Fibroblast of lung (primary cell): ENCODE results near the gene SEC24D.

ENCODE experiments used
- EZH2 ChIP-seq: IDR thresholded peaks from 2 replicates; pipeline ENCODE4 v1.5.1; 2012; ENCODE audit warnings: low read length, control low read depth, mild to moderate bottlenecking; ENCODE audit errors: missing control alignments
- TF ChIP-seq, protein P1 (sequence below), 2 donors: IDR thresholded peaks in 1 of 2; conservative IDR thresholded peaks in 1 of 2; 1 replicate in 1 of 2; 2 replicates in 1 of 2; pipeline ENCODE4 v1.5.1; 2011 to 2012; ENCODE audit warnings: low read length in 2 of 2, control low read depth in 1 of 2, inconsistent platforms in 1 of 2, low read depth in 1 of 2, mild to moderate bottlenecking in 1 of 2

DNA sequence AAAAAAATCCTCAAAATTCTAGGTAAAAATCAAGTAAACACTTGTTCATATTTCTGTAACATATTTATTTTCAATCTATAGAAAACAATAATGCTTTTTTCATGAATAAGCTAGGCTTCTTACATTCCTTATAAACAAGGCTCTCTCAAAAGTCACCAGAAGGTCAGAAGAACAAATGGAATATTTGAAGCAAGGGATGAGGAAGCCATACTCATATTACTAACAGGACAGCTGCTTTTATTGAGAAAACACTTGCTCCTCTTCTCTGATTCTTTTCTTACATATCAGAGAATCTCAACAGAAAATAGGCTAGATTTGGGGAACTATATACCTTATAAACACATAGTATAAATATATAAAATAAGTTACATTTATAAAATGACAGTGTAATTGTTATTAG lies 82.8 kb downstream of the SEC24D start:
- TF ChIP-seq, protein P1, sequence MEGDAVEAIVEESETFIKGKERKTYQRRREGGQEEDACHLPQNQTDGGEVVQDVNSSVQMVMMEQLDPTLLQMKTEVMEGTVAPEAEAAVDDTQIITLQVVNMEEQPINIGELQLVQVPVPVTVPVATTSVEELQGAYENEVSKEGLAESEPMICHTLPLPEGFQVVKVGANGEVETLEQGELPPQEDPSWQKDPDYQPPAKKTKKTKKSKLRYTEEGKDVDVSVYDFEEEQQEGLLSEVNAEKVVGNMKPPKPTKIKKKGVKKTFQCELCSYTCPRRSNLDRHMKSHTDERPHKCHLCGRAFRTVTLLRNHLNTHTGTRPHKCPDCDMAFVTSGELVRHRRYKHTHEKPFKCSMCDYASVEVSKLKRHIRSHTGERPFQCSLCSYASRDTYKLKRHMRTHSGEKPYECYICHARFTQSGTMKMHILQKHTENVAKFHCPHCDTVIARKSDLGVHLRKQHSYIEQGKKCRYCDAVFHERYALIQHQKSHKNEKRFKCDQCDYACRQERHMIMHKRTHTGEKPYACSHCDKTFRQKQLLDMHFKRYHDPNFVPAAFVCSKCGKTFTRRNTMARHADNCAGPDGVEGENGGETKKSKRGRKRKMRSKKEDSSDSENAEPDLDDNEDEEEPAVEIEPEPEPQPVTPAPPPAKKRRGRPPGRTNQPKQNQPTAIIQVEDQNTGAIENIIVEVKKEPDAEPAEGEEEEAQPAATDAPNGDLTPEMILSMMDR (conservative IDR thresholded peaks at IDR 0.05 in 1 of 2, IDR thresholded peaks at IDR 0.05 in 1 of 2; ENCODE audit: low read depth in 1 of 2, low read length in 2 of 2) = no peak
- no peak for TF ChIP-seq EZH2
